HG03354 (cell line): Measurements from ENCODE around the gene ZNF740.

Source experiments
- ATAC-seq: cut with Tn5 transposase; IDR thresholded peaks from one replicate; pipeline ENCODE4 v1.9.1; 2021; ENCODE audit warnings: mild to moderate bottlenecking; ENCODE audit not compliant: unreplicated experiment, poor library complexity, severe bottlenecking

ZNF740 gene

DNA sequence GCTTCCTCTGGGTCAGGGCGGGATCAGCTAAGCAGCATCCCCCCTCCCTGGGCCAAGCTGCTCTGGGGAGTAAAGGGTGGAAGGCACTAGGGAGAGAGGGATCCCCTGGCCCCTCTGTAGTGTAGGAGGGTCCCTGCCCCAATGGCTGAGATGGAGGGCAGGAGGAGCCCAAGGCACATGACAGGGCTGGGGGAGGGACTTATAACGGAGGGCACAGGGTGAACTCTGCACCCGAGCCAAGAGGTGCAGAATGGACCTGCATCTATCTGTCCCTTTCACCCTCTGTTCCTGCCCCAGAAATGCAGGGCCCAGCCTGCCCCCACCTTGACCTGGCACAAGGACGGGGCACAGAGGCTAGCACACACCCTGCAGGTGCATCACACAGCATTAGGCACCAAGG lies 30.3 kb downstream of the ZNF740 start:
- ATAC-seq: no peak

- no peak for ATAC-seq
Observed at GRCh38 chr12:53211476-53212381, 31.2 kb downstream of the ZNF740 start.

DNA sequence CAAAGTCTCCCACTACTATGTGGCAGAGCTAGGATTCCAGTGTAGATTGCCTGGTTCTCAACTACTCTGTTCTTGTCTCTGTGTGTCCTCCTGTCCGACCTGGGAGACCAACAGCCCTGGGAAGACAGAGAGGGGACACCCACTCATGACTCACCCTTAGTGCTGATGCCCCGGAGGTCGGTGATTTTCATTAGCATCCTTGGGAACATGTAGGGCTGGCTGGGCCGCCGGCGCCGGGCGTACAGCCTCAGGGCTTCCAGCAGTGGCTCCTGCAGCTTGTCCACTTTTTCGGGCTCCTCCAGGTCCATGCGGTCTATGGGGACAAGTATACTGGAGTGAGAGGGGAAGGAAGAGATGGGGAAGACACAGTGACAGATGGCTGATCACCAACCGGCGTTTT lies 32.4 kb downstream of the ZNF740 start:
- no peak for ATAC-seq

DNA sequence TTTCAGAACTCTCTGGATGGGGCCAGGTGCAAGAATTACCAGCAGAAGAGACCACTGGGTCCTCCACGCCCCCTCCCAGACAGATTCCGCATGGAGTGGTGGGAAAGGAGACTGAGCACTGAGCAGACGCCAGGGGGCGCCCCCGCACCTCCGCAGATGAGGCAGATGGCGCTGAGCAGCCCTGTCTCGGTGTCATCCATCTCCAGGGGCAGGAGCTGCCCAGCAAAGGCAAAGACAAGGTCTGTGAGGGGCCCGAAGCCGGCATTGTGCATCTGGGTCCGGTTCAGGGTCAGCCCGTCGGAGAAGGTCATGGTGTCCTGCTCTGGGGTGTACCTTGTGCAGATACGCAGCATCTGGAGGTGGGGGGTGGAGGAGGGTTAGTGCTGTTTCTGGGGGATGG lies 32.8 kb downstream of the ZNF740 start:
- ATAC-seq: no peak

DNA sequence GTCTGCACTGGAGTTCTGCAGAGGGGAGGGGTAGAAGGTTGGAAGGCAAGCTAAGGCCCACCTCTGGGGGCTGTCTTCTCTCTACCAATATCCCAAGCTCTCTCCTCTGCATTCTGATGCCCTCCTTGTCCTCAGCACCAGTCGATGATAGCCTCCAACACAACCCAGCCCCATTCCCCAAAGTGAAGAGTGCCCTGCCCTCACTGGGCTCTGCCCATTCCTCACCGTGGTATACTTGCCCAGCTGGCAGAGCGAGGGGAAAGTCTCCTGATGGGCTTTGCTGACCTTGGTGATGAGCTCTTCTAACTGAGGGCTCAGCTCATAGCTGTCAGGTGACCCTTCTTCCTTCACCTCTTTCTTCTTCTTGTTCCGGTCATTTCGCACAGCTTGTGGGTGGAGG lies 33.7 kb downstream of the ZNF740 start:
- no peak for ATAC-seq

DNA sequence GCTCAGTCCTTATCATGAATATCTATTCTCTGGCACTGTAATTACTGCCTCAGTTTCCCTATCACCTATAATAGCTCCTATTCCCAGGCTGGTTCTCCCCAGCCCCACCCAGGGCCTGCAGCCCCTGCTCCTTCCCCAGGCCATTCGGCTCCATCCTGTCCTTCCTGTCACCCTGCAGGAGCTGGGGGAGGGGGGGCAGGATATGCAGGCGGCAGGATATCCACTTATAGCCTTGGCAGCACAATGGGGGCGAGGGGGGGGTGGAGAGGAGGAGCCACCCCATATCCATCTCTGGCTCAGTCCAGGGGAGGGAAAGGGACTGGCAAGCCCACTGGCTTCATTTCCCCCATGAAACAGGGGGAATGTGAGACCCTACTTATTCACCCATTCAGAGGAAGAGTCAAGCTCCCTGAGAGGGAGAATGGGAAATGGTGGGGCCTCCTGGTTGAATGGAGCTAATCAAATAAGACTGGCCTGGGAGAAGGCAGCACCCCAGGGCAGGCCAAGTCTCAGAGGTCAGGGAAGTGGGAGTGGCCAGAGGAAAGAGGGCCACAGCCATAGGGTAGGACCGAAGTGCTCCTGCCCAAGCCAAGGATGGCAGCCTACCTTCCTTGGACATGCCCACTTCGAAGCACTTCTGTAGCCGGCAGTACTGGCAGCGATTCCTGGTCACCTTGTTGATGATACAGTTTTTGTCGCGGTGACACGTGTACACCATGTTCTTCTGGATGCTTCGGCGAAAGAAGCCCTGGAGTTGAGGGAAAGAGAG lies 34.3 kb downstream of the ZNF740 start:
- no peak for ATAC-seq

DNA sequence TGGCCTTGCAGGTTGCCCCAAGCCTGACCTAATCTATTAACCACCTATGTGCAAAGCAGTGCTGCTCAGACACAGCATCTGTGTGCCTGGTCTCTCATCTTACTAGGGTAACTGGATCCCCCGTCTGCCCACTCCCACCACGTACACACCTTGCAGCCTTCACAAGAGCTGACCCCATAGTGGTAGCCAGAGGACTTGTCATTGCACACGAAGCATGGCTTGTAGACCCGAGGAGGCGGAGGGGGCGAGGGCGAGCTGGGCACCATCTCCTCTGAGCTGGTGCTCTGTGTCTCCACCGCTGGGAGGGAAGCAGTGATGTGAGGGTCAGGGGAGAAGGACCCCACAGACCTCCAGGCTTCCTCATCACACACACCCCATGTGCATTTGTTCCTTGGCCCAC lies 35.0 kb downstream of the ZNF740 start:
- no peak for ATAC-seq

GRCh38 chr12:53217051-53217930 lies 36.8 kb downstream of the ZNF740 start:
- ATAC-seq: no peak

DNA sequence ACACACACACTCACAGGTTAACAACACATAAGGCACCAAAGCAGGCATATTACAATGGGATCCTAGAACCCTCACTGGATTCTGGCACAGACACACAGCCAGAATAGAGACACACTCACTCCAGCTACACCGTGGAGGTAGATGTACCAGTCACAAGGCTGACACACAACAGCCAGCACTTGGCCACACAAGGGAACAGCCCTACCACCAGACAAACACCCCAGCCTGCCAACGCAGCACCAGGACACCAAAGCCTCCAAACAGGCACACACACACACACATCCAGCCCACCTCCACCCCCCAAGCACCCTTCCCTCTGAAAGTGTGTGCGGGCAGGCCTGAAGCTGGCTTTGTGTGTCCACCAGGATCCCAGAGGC lies 37.4 kb downstream of the ZNF740 start:
- no peak for ATAC-seq

- ATAC-seq: no peak
Observed at GRCh38 chr12:53218551-53219291, 38.2 kb downstream of the ZNF740 start.

DNA sequence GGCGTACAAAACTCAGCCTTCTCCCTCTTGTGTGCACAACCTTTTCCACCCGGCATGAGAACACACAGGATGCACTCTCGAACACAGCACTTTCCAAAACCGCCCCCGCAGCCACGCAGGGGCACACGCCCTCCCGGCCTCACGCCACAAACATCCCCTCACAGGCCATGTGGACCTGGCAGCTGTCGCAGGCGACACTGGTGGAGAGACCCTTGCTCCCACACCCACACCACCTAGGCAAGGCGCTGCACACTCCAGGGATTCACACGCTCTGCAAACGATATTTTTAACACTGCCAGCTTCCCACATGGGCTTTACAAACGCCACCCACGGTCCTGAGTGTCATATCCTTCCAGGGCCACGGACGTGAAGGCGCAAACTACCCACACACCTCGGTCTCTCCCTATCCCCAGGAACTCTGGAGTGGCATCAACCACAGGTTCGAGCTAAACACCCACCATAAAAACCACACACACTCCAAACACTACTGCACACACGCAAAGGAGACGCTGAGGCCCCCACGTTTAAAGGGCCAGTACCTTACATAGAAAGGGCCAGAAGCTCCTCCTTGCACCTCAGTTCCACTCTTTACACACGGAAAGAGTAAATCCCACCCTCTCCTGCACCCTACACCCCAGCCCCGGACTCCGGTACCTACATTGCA lies 38.9 kb downstream of the ZNF740 start:
- peak; percentile 8 for ATAC-seq

GRCh38 chr12:53219956-53220693 lies 39.6 kb downstream of the ZNF740 start:
- peak; percentile 44 for ATAC-seq

DNA sequence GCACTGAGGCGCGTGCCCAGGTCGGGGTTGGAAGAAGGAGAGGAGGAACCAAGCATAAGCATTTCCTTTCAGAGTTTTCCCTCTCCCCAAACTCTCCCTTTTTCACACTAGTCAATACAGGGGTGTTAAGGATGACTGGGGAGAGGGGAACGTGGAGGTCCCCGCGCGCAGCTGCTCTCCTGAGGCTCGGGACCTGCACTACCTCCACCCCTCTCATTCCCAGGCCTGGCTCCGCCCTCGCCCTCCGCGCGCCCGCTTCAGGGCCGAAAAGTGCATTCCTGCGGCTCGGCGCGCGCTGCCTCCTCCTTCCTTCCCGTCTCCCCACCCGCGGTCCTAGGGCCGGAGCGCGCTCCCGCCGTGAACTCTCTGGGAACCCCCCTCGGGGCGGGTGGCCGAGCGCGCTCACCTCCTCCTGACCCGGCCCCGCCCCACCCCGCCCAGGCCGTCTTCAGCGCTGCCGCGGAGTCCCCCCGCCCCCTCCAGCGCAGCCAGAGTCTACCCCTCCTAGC lies 40.2 kb downstream of the ZNF740 start:
- peak; percentile 58 for ATAC-seq

DNA sequence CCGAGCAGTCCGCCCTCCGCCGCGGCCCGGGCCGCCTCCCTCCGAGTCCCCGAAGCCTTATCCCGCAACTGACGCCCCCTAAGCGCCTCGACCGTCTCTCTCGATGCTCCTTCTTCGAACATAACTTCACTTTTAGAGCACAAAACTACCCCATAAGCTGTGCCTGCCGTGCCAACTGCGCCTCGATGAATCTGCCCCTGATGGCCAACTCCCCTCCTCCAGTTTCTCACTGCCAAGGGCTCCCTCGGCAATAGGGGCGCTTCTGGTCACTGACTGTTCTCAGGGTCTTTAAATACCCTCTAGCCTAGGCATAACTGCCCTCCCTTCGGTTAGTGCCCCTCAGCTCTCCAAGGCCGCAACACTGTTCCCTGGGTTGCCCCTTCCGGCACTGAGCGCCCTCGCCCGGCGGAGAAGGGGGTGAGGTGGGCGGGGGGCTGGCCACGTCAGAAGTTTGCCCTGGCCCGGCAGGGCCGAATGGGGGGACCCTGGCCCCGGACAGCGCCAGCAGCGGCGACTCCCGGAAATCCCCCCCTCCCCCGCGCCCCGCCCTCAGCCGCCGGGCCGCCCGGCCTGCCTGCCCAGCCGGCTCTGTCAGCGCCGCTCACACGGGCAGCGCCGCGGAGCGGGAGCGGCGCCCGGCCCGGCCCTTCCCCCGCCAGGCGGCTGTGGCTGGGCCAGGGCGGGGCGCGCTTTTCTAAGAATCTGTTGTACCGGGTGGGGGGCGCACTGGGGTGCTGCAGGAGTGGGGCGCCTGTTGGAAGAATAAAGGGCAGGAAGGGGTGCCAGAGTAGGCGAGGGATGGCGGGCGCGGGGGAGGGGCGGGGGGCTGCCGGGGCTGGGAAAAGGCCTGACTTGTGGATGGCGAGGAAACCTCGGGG lies 40.9 kb downstream of the ZNF740 start:
- peak; percentile 32 for ATAC-seq

DNA sequence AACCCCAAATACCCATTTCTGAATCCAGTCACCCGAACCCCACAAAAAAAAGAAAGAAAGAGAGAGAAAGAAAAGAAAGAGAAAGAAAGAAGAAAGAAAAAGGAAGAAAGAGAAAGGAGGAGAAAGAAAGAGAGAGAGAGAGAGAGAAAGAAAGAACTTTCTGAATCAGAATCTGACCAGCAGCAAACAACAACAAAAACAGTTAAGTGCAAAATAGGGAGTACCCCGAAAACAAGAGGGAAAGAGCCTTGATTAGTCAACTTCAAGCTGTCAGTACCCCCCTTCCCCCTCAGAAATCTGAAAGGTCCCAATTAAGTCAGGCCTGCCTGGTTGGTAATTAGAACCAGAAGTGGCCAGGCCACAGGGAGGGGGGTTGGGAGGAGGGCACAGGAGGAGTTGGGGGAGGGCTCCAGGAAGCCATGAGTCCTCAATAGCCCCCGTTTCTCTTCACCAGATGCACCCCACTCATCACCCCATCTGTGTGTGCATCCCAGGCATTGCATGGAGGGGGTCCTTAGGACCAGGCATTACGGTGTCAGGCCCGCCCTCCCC lies 41.7 kb downstream of the ZNF740 start:
- ATAC-seq: no peak

DNA sequence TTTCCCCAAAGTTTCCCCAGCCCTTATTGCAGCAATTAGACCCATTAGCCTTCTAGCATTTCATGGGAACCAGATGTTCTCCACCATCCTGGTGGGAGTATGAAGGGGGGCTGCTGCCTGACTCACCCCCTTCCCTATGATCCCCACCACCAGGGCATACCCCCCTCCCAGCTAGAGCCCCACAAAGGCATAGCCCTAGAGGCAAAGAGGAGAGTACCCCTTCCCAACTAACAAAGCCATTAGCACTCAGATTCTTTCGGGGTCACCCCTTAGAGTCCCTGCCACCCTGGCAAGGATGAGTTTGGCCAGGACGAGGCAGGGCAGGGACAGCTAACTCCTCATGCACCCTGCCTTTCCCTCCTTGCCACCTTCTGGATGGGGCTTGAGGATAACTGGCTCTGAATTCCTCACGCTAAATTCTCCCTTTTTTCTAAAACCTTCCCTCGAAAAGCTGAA lies 42.3 kb downstream of the ZNF740 start:
- no peak for ATAC-seq
